ENCODE measurements around the gene USP5.

GRCh38 chr12:6899427-6899826 is 47.5 kb downstream of the USP5 start:
- TF ChIP-seq CTCF (IDR thresholded peaks at IDR 0.05) (no peak), EP300 (IDR thresholded peaks at IDR 0.05) (no peak), POLR2A (IDR thresholded peaks at IDR 0.05) (no peak), POLR2AphosphoS5 (IDR thresholded peaks at IDR 0.05) (no peak)

Measured in upper lobe of left lung (tissue), 4 donors.